ENCODE results near the gene MMP12.

Gene MMP12

GRCh38 chr11:102850973-102851745 is 23.6 kb downstream of the MMP12 start:
- Histone ChIP-seq H3K9me2 (replicated peaks; ENCODE audit: insufficient read depth, low read length) (no peaks in the 10 kb centered on the region), H3K4me3 (ENCODE audit: insufficient read depth, low read length, poor library complexity, severe bottlenecking) (no peak overlapping the region), H3F3A (ENCODE audit: insufficient read depth) (no peaks in the 10 kb centered on the region), H3K27ac (ENCODE audit: low read depth, low read length) (no peak overlapping the region), H3K27me3 (ENCODE audit: low read length) (no peaks in the 10 kb centered on the region), H2AFZ (ENCODE audit: low read depth, low read length, severe bottlenecking) (no peak overlapping the region), H3K4me2 (ENCODE audit: low read depth, low read length, poor library complexity, severe bottlenecking) (no peak overlapping the region), H4K20me1 (ENCODE audit: low read depth, low read length) (no peaks in the 10 kb centered on the region), H3K36me3 (ENCODE audit: low read length) (no peaks in the 10 kb centered on the region), H3K9ac (ENCODE audit: low read length) (no peak overlapping the region), H3K79me2 (ENCODE audit: insufficient read depth, low read length) (no peaks in the 10 kb centered on the region), H3K9me3 (ENCODE audit: insufficient read depth, low read length) (no peaks in the 10 kb centered on the region)
- no peak for TF ChIP-seq CTCF (IDR thresholded peaks at IDR 0.05; ENCODE audit: insufficient read depth, low read length, poor library complexity, severe bottlenecking)
- no peak for TF ChIP-seq EZH2phosphoT487 (conservative IDR thresholded peaks at IDR 0.05; ENCODE audit: low read length)

- no peak overlapping the region for H2AFZ ChIP-seq (ENCODE audit: low read depth, low read length, severe bottlenecking)
- no peaks in the 10 kb centered on the region for H4K20me1 ChIP-seq (ENCODE audit: low read depth, low read length)
- TF ChIP-seq CTCF (IDR thresholded peaks at IDR 0.05; ENCODE audit: insufficient read depth, low read length, poor library complexity, severe bottlenecking) (no peak), EZH2phosphoT487 (conservative IDR thresholded peaks at IDR 0.05; ENCODE audit: low read length) (no peak)
- no peak overlapping the region for H3K27ac ChIP-seq (ENCODE audit: low read depth, low read length)
- no peak overlapping the region for H3K4me3 ChIP-seq (ENCODE audit: insufficient read depth, low read length, poor library complexity, severe bottlenecking)
- H3K36me3 ChIP-seq (ENCODE audit: low read length): no peaks in the 10 kb centered on the region
- H3K79me2 ChIP-seq (ENCODE audit: insufficient read depth, low read length): no peaks in the 10 kb centered on the region
- H3K9me3 ChIP-seq (ENCODE audit: insufficient read depth, low read length): no peaks in the 10 kb centered on the region
- no peaks in the 10 kb centered on the region for H3K9me2 ChIP-seq (replicated peaks; ENCODE audit: insufficient read depth, low read length)
- no peaks in the 10 kb centered on the region for H3K27me3 ChIP-seq (ENCODE audit: low read length)
- no peaks in the 10 kb centered on the region for H3F3A ChIP-seq (ENCODE audit: insufficient read depth)
- H3K9ac ChIP-seq (ENCODE audit: low read length): no peak overlapping the region
- no peak overlapping the region for H3K4me2 ChIP-seq (ENCODE audit: low read depth, low read length, poor library complexity, severe bottlenecking)
Measured at GRCh38 chr11:102849311-102849710, 25.5 kb downstream of the MMP12 start.

- Histone ChIP-seq H3K9me2 (replicated peaks; ENCODE audit: insufficient read depth, low read length) (no peaks in the 10 kb centered on the region), H3K9ac (ENCODE audit: low read length) (no peak overlapping the region), H3K27ac (ENCODE audit: low read depth, low read length) (no peak overlapping the region), H2AFZ (ENCODE audit: low read depth, low read length, severe bottlenecking) (no peak overlapping the region), H4K20me1 (ENCODE audit: low read depth, low read length) (no peaks in the 10 kb centered on the region), H3K36me3 (ENCODE audit: low read length) (no peaks in the 10 kb centered on the region), H3K9me3 (ENCODE audit: insufficient read depth, low read length) (no peaks in the 10 kb centered on the region), H3K27me3 (ENCODE audit: low read length) (no peaks in the 10 kb centered on the region), H3K4me2 (ENCODE audit: low read depth, low read length, poor library complexity, severe bottlenecking) (no peak overlapping the region), H3K79me2 (ENCODE audit: insufficient read depth, low read length) (no peaks in the 10 kb centered on the region), H3K4me3 (ENCODE audit: insufficient read depth, low read length, poor library complexity, severe bottlenecking) (no peak overlapping the region), H3F3A (ENCODE audit: insufficient read depth) (no peaks in the 10 kb centered on the region)
- TF ChIP-seq CTCF (IDR thresholded peaks at IDR 0.05; ENCODE audit: insufficient read depth, low read length, poor library complexity, severe bottlenecking): no peak
- no peak for TF ChIP-seq EZH2phosphoT487 (conservative IDR thresholded peaks at IDR 0.05; ENCODE audit: low read length)
Measured at GRCh38 chr11:102846292-102846691, 28.5 kb downstream of the MMP12 start.
